OCI-M2 (cell line): ENCODE measurements around the gene LRRC8B.
"Not testable (repeated sequence)": the region's sequence is repeated elsewhere in the genome, so short reads cannot be mapped to it uniquely, and the experiment has no call there.

ENCODE experiments used
- DNase-seq: peaks from one replicate; lab custom pipeline; 2025; ENCODE audit not compliant: unreplicated experiment; lab: John Stamatoyannopoulos, UW

LRRC8B gene

GRCh38 chr1:89578946-89579684, 54.5 kb downstream of the LRRC8B start:
- DNase-seq: no peak

- DNase-seq: no peak
Observed at GRCh38 chr1:89580036-89580435, 55.4 kb downstream of the LRRC8B start.

GRCh38 chr1:89581859-89582258, 57.2 kb downstream of the LRRC8B start:
- DNase-seq: no peak

GRCh38 chr1:89582571-89582970, 57.9 kb downstream of the LRRC8B start:
- no peak for DNase-seq

- DNase-seq: no peak
Observed at GRCh38 chr1:89584211-89584610, 59.6 kb downstream of the LRRC8B start.

- DNase-seq: no peak
Observed at GRCh38 chr1:89584781-89585180, 60.2 kb downstream of the LRRC8B start.

GRCh38 chr1:89587729-89588161, 63.1 kb downstream of the LRRC8B start:
- DNase-seq: no peak

- DNase-seq: no peak
Observed at GRCh38 chr1:89588480-89588879, 63.9 kb downstream of the LRRC8B start.

- DNase-seq: no peak
Observed at GRCh38 chr1:89589515-89589914, 64.9 kb downstream of the LRRC8B start.

- DNase-seq: no peak
Observed at GRCh38 chr1:89590341-89591080, 65.9 kb downstream of the LRRC8B start.

GRCh38 chr1:89592861-89593302, 68.3 kb downstream of the LRRC8B start:
- not testable (repeated sequence) for DNase-seq

- no peak for DNase-seq
Observed at GRCh38 chr1:89594096-89594740, 69.6 kb downstream of the LRRC8B start.

- DNase-seq: no peak
Observed at GRCh38 chr1:89596698-89597097, 72.1 kb downstream of the LRRC8B start.

- DNase-seq: no peak
Observed at GRCh38 chr1:89598450-89599331, 74.1 kb downstream of the LRRC8B start.

GRCh38 chr1:89599332-89599630, 74.7 kb downstream of the LRRC8B start:
- no peak for DNase-seq

- no peak for DNase-seq
Observed at GRCh38 chr1:89600451-89601224, 76.0 kb downstream of the LRRC8B start.

GRCh38 chr1:89602871-89603404, 78.3 kb downstream of the LRRC8B start:
- no peak for DNase-seq

GRCh38 chr1:89603651-89604413, 79.2 kb downstream of the LRRC8B start:
- DNase-seq: no peak

GRCh38 chr1:89604414-89604735, 79.7 kb downstream of the LRRC8B start:
- DNase-seq: no peak
